KOPT-K1 (cell line): Measurements from ENCODE around the gene FOXD4L6.
"Not testable (repeated sequence)": the region's sequence is repeated elsewhere in the genome, so short reads cannot be mapped to it uniquely, and the experiment has no call there.

Source experiments
- H3K27ac ChIP-seq: fragments of 200-600 bp; sonication (generic); 2 replicates; pipeline ENCODE4 v1.5.1; 2016; ENCODE audit warnings: antibody characterized with exemption, mild to moderate bottlenecking, low read depth, low read length; ENCODE audit not compliant: poor library complexity, severe bottlenecking
- H3K36me3 ChIP-seq: fragments of 200-600 bp; sonication (generic); 2 replicates; pipeline ENCODE4 v1.5.1; 2017; ENCODE audit warnings: antibody characterized with exemption, mild to moderate bottlenecking, low read length, moderate library complexity; ENCODE audit not compliant: insufficient read depth
- H3K9me3 ChIP-seq: fragments of 200-600 bp; sonication (generic); 2 replicates; pipeline ENCODE4 v1.5.1; 2017; ENCODE audit warnings: antibody characterized with exemption, low read length, mild to moderate bottlenecking; ENCODE audit not compliant: insufficient read depth, poor library complexity, severe bottlenecking

Gene FOXD4L6

GRCh38 chr9:41128581-41128980 is at the start of gene FOXD4L6:
Gene FOXD4L6 (minus strand): TSS chr9:41128681. CDS start chr9:41128383, 298 bp downstream.
- not testable (repeated sequence) for H3K36me3 ChIP-seq, H3K27ac ChIP-seq, H3K9me3 ChIP-seq

GRCh38 chr9:41174994-41175393 is 46.5 kb upstream of the FOXD4L6 start:
- H3K36me3 ChIP-seq, H3K27ac ChIP-seq, H3K9me3 ChIP-seq: not testable (repeated sequence)

GRCh38 chr9:41150116-41150515 is 21.6 kb upstream of the FOXD4L6 start:
- not testable (repeated sequence) for H3K36me3 ChIP-seq, H3K9me3 ChIP-seq, H3K27ac ChIP-seq

- H3K27ac ChIP-seq, H3K9me3 ChIP-seq, H3K36me3 ChIP-seq: not testable (repeated sequence)
These were observed 13.4 kb upstream of the FOXD4L6 start for GRCh38 chr9:41141878-41142277.

- not testable (repeated sequence) for H3K36me3 ChIP-seq, H3K9me3 ChIP-seq, H3K27ac ChIP-seq
These were observed 1.6 kb downstream of the FOXD4L6 start for GRCh38 chr9:41126746-41127446.

GRCh38 chr9:41125936-41126335 is 2.5 kb downstream of the FOXD4L6 start:
- H3K27ac ChIP-seq, H3K36me3 ChIP-seq, H3K9me3 ChIP-seq: not testable (repeated sequence)

- not testable (repeated sequence) for H3K9me3 ChIP-seq, H3K36me3 ChIP-seq, H3K27ac ChIP-seq
These were observed 3.3 kb downstream of the FOXD4L6 start for GRCh38 chr9:41125109-41125658.

- not testable (repeated sequence) for H3K36me3 ChIP-seq, H3K27ac ChIP-seq
These were observed 4.0 kb downstream of the FOXD4L6 start for GRCh38 chr9:41124250-41125108.

GRCh38 chr9:41123812-41124211 is 4.7 kb downstream of the FOXD4L6 start:
- H3K27ac ChIP-seq, H3K36me3 ChIP-seq, H3K9me3 ChIP-seq: not testable (repeated sequence)

More at GRCh38 chr9:41124250-41125108, 4.0 kb downstream of the FOXD4L6 start:
- not testable (repeated sequence) for H3K9me3 ChIP-seq

GRCh38 chr9:41123396-41123795 is 5.1 kb downstream of the FOXD4L6 start:
- not testable (repeated sequence) for H3K27ac ChIP-seq, H3K36me3 ChIP-seq, H3K9me3 ChIP-seq

GRCh38 chr9:41120696-41121095 is 7.8 kb downstream of the FOXD4L6 start:
- not testable (repeated sequence) for H3K9me3 ChIP-seq, H3K36me3 ChIP-seq, H3K27ac ChIP-seq

GRCh38 chr9:41119719-41120118 is 8.8 kb downstream of the FOXD4L6 start:
- not testable (repeated sequence) for H3K27ac ChIP-seq, H3K9me3 ChIP-seq, H3K36me3 ChIP-seq

GRCh38 chr9:41119311-41119710 is 9.2 kb downstream of the FOXD4L6 start:
- H3K27ac ChIP-seq, H3K9me3 ChIP-seq, H3K36me3 ChIP-seq: not testable (repeated sequence)

GRCh38 chr9:41113348-41113747 is 15.1 kb downstream of the FOXD4L6 start:
- not testable (repeated sequence) for H3K36me3 ChIP-seq, H3K27ac ChIP-seq, H3K9me3 ChIP-seq

- H3K9me3 ChIP-seq, H3K36me3 ChIP-seq, H3K27ac ChIP-seq: not testable (repeated sequence)
These were observed 17.1 kb downstream of the FOXD4L6 start for GRCh38 chr9:41111414-41111813.

- H3K27ac ChIP-seq, H3K9me3 ChIP-seq, H3K36me3 ChIP-seq: not testable (repeated sequence)
These were observed 17.6 kb downstream of the FOXD4L6 start for GRCh38 chr9:41110913-41111312.
